HG03571 (cell line): ENCODE data around the gene ABCA13.
"Not testable (repeated sequence)": the region's sequence is repeated elsewhere in the genome, so short reads cannot be mapped to it uniquely, and the experiment has no call there.

Source experiments
- ATAC-seq: cut with Tn5 transposase; IDR thresholded peaks from one replicate; pipeline ENCODE4 v1.9.1; 2021; ENCODE audit not compliant: unreplicated experiment

The ABCA13 gene

GRCh38 chr7:48171202-48171601 is at the start of gene ABCA13:
Gene ABCA13 (plus strand): TSS chr7:48171458. CDS start chr7:48171484, 26 bp downstream.
- ATAC-seq: no peak

GRCh38 chr7:48126037-48126436 is 45.2 kb upstream of the ABCA13 start:
- no peak for ATAC-seq

GRCh38 chr7:48130658-48131108 is 40.6 kb upstream of the ABCA13 start:
- ATAC-seq: no peak

- no peak for ATAC-seq
Measured at GRCh38 chr7:48132792-48133191, 38.5 kb upstream of the ABCA13 start.

- no peak for ATAC-seq
Measured at GRCh38 chr7:48139459-48139858, 31.8 kb upstream of the ABCA13 start.

GRCh38 chr7:48140001-48140681 is 31.1 kb upstream of the ABCA13 start:
- ATAC-seq: no peak

GRCh38 chr7:48141521-48141920 is 29.7 kb upstream of the ABCA13 start:
- ATAC-seq: no peak

- no peak for ATAC-seq
Measured at GRCh38 chr7:48144291-48144768, 26.9 kb upstream of the ABCA13 start.

GRCh38 chr7:48147078-48147591 is 24.1 kb upstream of the ABCA13 start:
- no peak for ATAC-seq

GRCh38 chr7:48147690-48148089 is 23.6 kb upstream of the ABCA13 start:
- not testable (repeated sequence) for ATAC-seq

- ATAC-seq: no peak
Measured at GRCh38 chr7:48148311-48148710, 22.9 kb upstream of the ABCA13 start.

GRCh38 chr7:48149058-48149457 is 22.2 kb upstream of the ABCA13 start:
- no peak for ATAC-seq

- ATAC-seq: no peak
Measured at GRCh38 chr7:48150086-48150485, 21.2 kb upstream of the ABCA13 start.

- ATAC-seq: no peak
Measured at GRCh38 chr7:48154792-48155413, 16.4 kb upstream of the ABCA13 start.

GRCh38 chr7:48158404-48158803 is 12.9 kb upstream of the ABCA13 start:
- ATAC-seq: no peak

GRCh38 chr7:48161407-48162125 is 9.7 kb upstream of the ABCA13 start:
- ATAC-seq: no peak

GRCh38 chr7:48165157-48165556 is 6.1 kb upstream of the ABCA13 start:
- no peak for ATAC-seq

- no peak for ATAC-seq
Measured at GRCh38 chr7:48168159-48168558, 3.1 kb upstream of the ABCA13 start.

GRCh38 chr7:48170506-48170905 is 752 bp upstream of the ABCA13 start:
- no peak for ATAC-seq

GRCh38 chr7:48173313-48173712 is 2.1 kb downstream of the ABCA13 start:
- no peak for ATAC-seq

GRCh38 chr7:48173756-48174382 is 2.6 kb downstream of the ABCA13 start:
- ATAC-seq: no peak
